Mesendoderm (in vitro differentiated cells): Measurements from ENCODE around the gene JAM3.

Source experiments
- DNase-seq: peaks from one replicate; pipeline ENCODE4 v3.0.0; 2013
- H2AK5ac ChIP-seq: 2 replicates; pipeline ENCODE4 v1.6.1; 2013; ENCODE audit warnings: low read length, inconsistent platforms
- H2BK120ac ChIP-seq: 2 replicates; pipeline ENCODE4 v1.6.1; 2013; ENCODE audit warnings: low read depth, mild to moderate bottlenecking, low read length, moderate library complexity, mixed read lengths
- H2BK15ac ChIP-seq: replicated peaks from 2 replicates; pipeline ENCODE4 v1.6.1; 2013; ENCODE audit warnings: low read depth, mild to moderate bottlenecking, moderate library complexity
- H2BK5ac ChIP-seq: 2 replicates; pipeline ENCODE4 v1.6.1; 2013; ENCODE audit warnings: low read length, inconsistent platforms
- H3K18ac ChIP-seq: 2 replicates; pipeline ENCODE4 v1.6.1; 2013; ENCODE audit warnings: mild to moderate bottlenecking, low read length, mixed read lengths
- H3K23ac ChIP-seq: one replicate; pipeline ENCODE4 v1.6.1; 2013; ENCODE audit warnings: low read length
- H3K27ac ChIP-seq: 2 replicates; pipeline ENCODE4 v1.5.1; 2013; ENCODE audit warnings: low read depth, mild to moderate bottlenecking, inconsistent platforms, low read length, moderate library complexity
- H3K27me3 ChIP-seq: 2 replicates; pipeline ENCODE4 v1.6.1; 2013; ENCODE audit warnings: low read length, control low read depth, mild to moderate bottlenecking, inconsistent platforms; ENCODE audit not compliant: insufficient read depth, poor library complexity
- H3K36me3 ChIP-seq: 2 replicates; pipeline ENCODE4 v1.6.1; 2013; ENCODE audit warnings: low read length, inconsistent platforms; ENCODE audit not compliant: control insufficient read depth, insufficient read depth
- H3K4ac ChIP-seq: one replicate; pipeline ENCODE4 v1.6.1; 2013; ENCODE audit warnings: low read depth, mild to moderate bottlenecking, low read length, moderate library complexity
- H3K4me1 ChIP-seq: 2 replicates; pipeline ENCODE4 v1.6.1; 2013; ENCODE audit warnings: low read depth, low read length, inconsistent platforms; ENCODE audit not compliant: control insufficient read depth
- H3K4me2 ChIP-seq: 2 replicates; pipeline ENCODE4 v1.6.1; 2013; ENCODE audit warnings: low read length
- H3K4me3 ChIP-seq: 2 replicates; pipeline ENCODE4 v1.5.1; 2013; ENCODE audit warnings: mild to moderate bottlenecking, low read length
- H3K56ac ChIP-seq: one replicate; pipeline ENCODE4 v1.6.1; 2013; ENCODE audit warnings: low read length
- H3K79me1 ChIP-seq: 2 replicates; pipeline ENCODE4 v1.6.1; 2013; ENCODE audit warnings: low read length, inconsistent platforms
- H3K79me2 ChIP-seq: 2 replicates; pipeline ENCODE4 v1.6.1; 2013; ENCODE audit warnings: mild to moderate bottlenecking, low read length; ENCODE audit not compliant: control insufficient read depth, insufficient read depth
- H3K9ac ChIP-seq: 2 replicates; pipeline ENCODE4 v1.6.1; 2013; ENCODE audit warnings: low read length, inconsistent platforms
- H4K5ac ChIP-seq: one replicate; pipeline ENCODE4 v1.6.1; 2013; ENCODE audit warnings: low read length
- H4K8ac ChIP-seq: one replicate; pipeline ENCODE4 v1.6.1; 2013; ENCODE audit warnings: low read depth, mild to moderate bottlenecking, control low read depth, low read length, moderate library complexity
- WGBS: extraction: QIAGEN DNeasy Blood & Tissue Kit; methylation state at CpG from one replicate; pipeline ENCODE4 v1.1.7; 2013; ENCODE audit warnings: low lambda C conversion rate, missing lambda C conversion rate; ENCODE audit not compliant: insufficient coverage; ENCODE audit errors: extremely low coverage; 5-methylcytosine and 5-hydroxymethylcytosine counted together

Gene JAM3

DNA sequence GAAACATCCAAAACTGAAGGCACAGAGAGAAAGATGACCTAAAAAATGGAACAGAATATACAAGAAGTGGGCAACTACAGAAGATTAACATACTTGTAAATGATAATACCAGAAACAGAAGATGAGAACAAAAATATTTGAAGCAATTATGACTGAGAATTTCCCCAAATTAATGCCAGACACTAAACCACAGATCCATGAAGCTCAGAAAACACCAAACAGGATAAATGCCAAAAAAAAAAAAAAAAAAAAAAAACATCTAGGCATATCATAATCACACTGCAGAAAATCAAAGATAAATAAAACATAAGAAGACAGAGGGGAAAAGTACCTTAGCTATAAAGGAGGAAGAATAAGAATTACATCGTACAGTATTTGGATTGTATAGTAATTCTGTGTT is 65.3 kb downstream of the JAM3 start:
- peaks cover 2% of the 10 kb centered on the region for H3K79me1 ChIP-seq
- no peak overlapping the region for H3K56ac ChIP-seq
- no peak for DNase-seq
- H3K18ac ChIP-seq: no peak overlapping the region
- no peak overlapping the region for H3K9ac ChIP-seq
- no peak overlapping the region for H4K8ac ChIP-seq
- H3K4me3 ChIP-seq: no peak overlapping the region
- no peak overlapping the region for H2BK120ac ChIP-seq
- no peak overlapping the region for H3K4ac ChIP-seq
- no peak overlapping the region for H3K27ac ChIP-seq
- H2AK5ac ChIP-seq: no peak overlapping the region
- H3K79me2 ChIP-seq: no peaks in the 10 kb centered on the region
- no peak overlapping the region for H2BK5ac ChIP-seq
- H3K36me3 ChIP-seq: no peaks in the 10 kb centered on the region
- H3K4me1 ChIP-seq: no peaks in the 10 kb centered on the region
- H3K4me2 ChIP-seq: no peak overlapping the region
- H3K27me3 ChIP-seq: no peaks in the 10 kb centered on the region
- H3K23ac ChIP-seq: no peak overlapping the region
- no peak overlapping the region for H4K5ac ChIP-seq
- no peak overlapping the region for H2BK15ac ChIP-seq
- WGBS: no CpG with 5 or more reads among the region's 1 CpG

DNA sequence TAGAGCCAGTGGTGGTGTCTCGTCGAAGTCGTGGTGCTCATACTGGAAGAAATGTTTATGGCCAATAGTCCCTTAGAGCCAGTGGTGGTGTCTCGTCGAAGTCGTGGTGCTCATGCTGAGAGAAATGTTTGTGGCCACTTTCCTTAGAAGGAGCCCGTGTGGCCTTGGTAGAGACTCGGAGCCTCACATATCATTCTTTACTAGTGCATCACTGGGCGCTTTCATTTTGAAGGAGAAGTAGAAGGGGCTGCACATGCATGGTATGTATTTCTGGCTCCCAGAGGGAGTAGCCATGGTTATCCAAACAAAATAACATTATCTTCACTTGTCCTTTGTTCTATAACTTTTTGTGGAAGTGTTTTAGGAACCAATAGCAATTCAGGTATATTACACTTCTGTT is 69.5 kb downstream of the JAM3 start:
- H2BK15ac ChIP-seq: no peak overlapping the region
- no peak overlapping the region for H3K23ac ChIP-seq
- no peaks in the 10 kb centered on the region for H3K4me1 ChIP-seq
- WGBS: no CpG with 5 or more reads among the region's 9 CpGs
- no peak overlapping the region for H3K4ac ChIP-seq
- H3K9ac ChIP-seq: no peak overlapping the region
- no peak overlapping the region for H2AK5ac ChIP-seq
- H3K4me2 ChIP-seq: no peak overlapping the region
- H3K4me3 ChIP-seq: no peak overlapping the region
- DNase-seq: no peak
- no peaks in the 10 kb centered on the region for H3K79me2 ChIP-seq
- H4K5ac ChIP-seq: no peak overlapping the region
- no peaks in the 10 kb centered on the region for H3K36me3 ChIP-seq
- H2BK5ac ChIP-seq: no peak overlapping the region
- H3K56ac ChIP-seq: no peak overlapping the region
- no peak overlapping the region for H3K27ac ChIP-seq
- H4K8ac ChIP-seq: no peak overlapping the region
- no peak overlapping the region for H3K18ac ChIP-seq
- no peaks in the 10 kb centered on the region for H3K27me3 ChIP-seq
- peaks cover 2% of the 10 kb centered on the region for H3K79me1 ChIP-seq
- no peak overlapping the region for H2BK120ac ChIP-seq

GRCh38 chr11:134139303-134139872 is 70.5 kb downstream of the JAM3 start:
- Histone ChIP-seq H2BK15ac (no peak overlapping the region), H3K27ac (no peak overlapping the region), H3K36me3 (no peaks in the 10 kb centered on the region), H4K8ac (no peak overlapping the region), H3K18ac (no peak overlapping the region), H3K4me2 (no peak overlapping the region), H3K4me1 (no peaks in the 10 kb centered on the region), H3K9ac (no peak overlapping the region), H2BK120ac (no peak overlapping the region), H3K27me3 (no peaks in the 10 kb centered on the region), H3K4me3 (no peak overlapping the region), H2BK5ac (no peak overlapping the region), H3K23ac (no peak overlapping the region), H3K56ac (no peak overlapping the region), H2AK5ac (no peak overlapping the region), H3K79me2 (no peaks in the 10 kb centered on the region), H4K5ac (no peak overlapping the region), H3K4ac (no peak overlapping the region), H3K79me1 (peaks cover 2% of the 10 kb centered on the region)
- no peak for DNase-seq
- no CpG with 5 or more reads among the region's 12 CpGs for WGBS

GRCh38 chr11:134139873-134140331 is 71.0 kb downstream of the JAM3 start:
- Histone ChIP-seq H3K18ac (no peak overlapping the region), H2BK15ac (no peak overlapping the region), H3K9ac (no peak overlapping the region), H3K4me2 (no peak overlapping the region), H3K27me3 (no peaks in the 10 kb centered on the region), H2AK5ac (no peak overlapping the region), H4K5ac (no peak overlapping the region), H3K4me1 (no peaks in the 10 kb centered on the region), H3K23ac (no peak overlapping the region), H3K36me3 (no peaks in the 10 kb centered on the region), H3K4me3 (no peak overlapping the region), H3K79me2 (no peaks in the 10 kb centered on the region), H4K8ac (no peak overlapping the region), H3K4ac (no peak overlapping the region), H3K56ac (no peak overlapping the region), H2BK5ac (no peak overlapping the region), H3K79me1 (peaks cover 2% of the 10 kb centered on the region), H3K27ac (no peak overlapping the region), H2BK120ac (no peak overlapping the region)
- peak; percentile 80 for DNase-seq
- no CpG with 5 or more reads among the region's 10 CpGs for WGBS

DNA sequence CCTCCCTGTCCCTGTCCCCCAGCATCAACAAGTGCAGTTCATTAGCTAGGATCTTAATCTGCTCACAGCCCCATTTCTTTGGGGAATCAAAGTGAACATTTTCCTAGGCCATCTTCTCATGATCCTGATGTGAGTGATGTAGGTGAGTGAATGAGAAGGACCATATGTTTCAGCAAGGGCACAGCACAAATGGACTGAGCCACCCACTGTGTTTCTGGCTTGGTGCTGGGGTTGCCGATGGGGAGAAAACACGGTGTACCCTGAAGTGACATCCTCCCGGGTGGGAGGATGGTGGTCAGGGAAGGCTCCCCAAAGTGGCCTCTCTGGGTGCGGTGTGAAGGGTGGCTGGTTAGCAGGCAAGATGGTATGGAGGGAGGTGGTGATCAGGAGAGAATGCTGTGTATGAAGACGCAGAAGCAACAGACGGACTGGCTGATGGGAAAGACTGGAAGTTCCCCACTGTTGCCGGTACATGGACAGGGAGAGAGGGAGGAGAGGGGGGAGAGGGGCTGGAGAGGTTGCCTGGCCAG is 72.2 kb downstream of the JAM3 start:
- no peak overlapping the region for H2BK120ac ChIP-seq
- WGBS: no CpG with 5 or more reads among the region's 7 CpGs
- no peak overlapping the region for H3K27ac ChIP-seq
- H3K56ac ChIP-seq: no peak overlapping the region
- DNase-seq: no peak
- H4K5ac ChIP-seq: no peak overlapping the region
- no peak overlapping the region for H3K23ac ChIP-seq
- no peak overlapping the region for H3K4ac ChIP-seq
- H3K4me1 ChIP-seq: no peaks in the 10 kb centered on the region
- H2AK5ac ChIP-seq: no peak overlapping the region
- no peak overlapping the region for H2BK5ac ChIP-seq
- no peak overlapping the region for H2BK15ac ChIP-seq
- peaks cover 2% of the 10 kb centered on the region for H3K79me1 ChIP-seq
- no peak overlapping the region for H4K8ac ChIP-seq
- no peak overlapping the region for H3K9ac ChIP-seq
- no peaks in the 10 kb centered on the region for H3K27me3 ChIP-seq
- no peaks in the 10 kb centered on the region for H3K36me3 ChIP-seq
- no peak overlapping the region for H3K4me3 ChIP-seq
- H3K79me2 ChIP-seq: no peaks in the 10 kb centered on the region
- no peak overlapping the region for H3K4me2 ChIP-seq
- no peak overlapping the region for H3K18ac ChIP-seq

GRCh38 chr11:134142536-134142935 is 73.7 kb downstream of the JAM3 start:
- no peak overlapping the region for H2AK5ac ChIP-seq
- H3K79me1 ChIP-seq: no peaks in the 10 kb centered on the region
- H3K56ac ChIP-seq: no peak overlapping the region
- no peaks in the 10 kb centered on the region for H3K4me1 ChIP-seq
- DNase-seq: no peak
- no CpG with 5 or more reads among the region's 6 CpGs for WGBS
- no peaks in the 10 kb centered on the region for H3K36me3 ChIP-seq
- no peaks in the 10 kb centered on the region for H3K79me2 ChIP-seq
- no peak overlapping the region for H3K4me3 ChIP-seq
- H3K18ac ChIP-seq: no peak overlapping the region
- no peak overlapping the region for H3K4ac ChIP-seq
- no peak overlapping the region for H4K5ac ChIP-seq
- H3K4me2 ChIP-seq: no peak overlapping the region
- H2BK5ac ChIP-seq: no peak overlapping the region
- no peak overlapping the region for H2BK120ac ChIP-seq
- H4K8ac ChIP-seq: no peak overlapping the region
- no peak overlapping the region for H3K9ac ChIP-seq
- H3K23ac ChIP-seq: no peak overlapping the region
- no peak overlapping the region for H2BK15ac ChIP-seq
- H3K27ac ChIP-seq: no peak overlapping the region
- no peaks in the 10 kb centered on the region for H3K27me3 ChIP-seq
